Smooth muscle cell (in vitro differentiated cells): ENCODE measurements around the gene ZMYND8. TPM values are rescaled to one million over a fixed set of nuclear protein-coding genes. Genes with fewer than 3 reads are reported as not detected.
"Not testable (repeated sequence)": the region's sequence is repeated elsewhere in the genome, so short reads cannot be mapped to it uniquely, and the experiment has no call there.

Experiments used
- DNase-seq: peaks from one replicate; lab custom pipeline; 2025; ENCODE audit not compliant: unreplicated experiment; lab: John Stamatoyannopoulos, UW
- H2AFZ ChIP-seq: fragments of 200-600 bp; sonication (generic); 2 replicates; pipeline ENCODE4 v1.6.0; 2016; ENCODE audit warnings: antibody characterized with exemption, low read depth, mild to moderate bottlenecking
- H3F3A ChIP-seq: fragments of 200-600 bp; sonication (generic); 2 replicates; pipeline ENCODE4 v1.6.0; 2017; ENCODE audit warnings: antibody characterized with exemption, low read depth
- H3K27ac ChIP-seq: fragments of 200-600 bp; sonication (generic); 2 replicates; pipeline ENCODE4 v1.5.1; 2016; ENCODE audit warnings: low read depth, mild to moderate bottlenecking
- H3K27me3 ChIP-seq: fragments of 200-600 bp; sonication (generic); 2 replicates; pipeline ENCODE4 v1.6.1; 2016; ENCODE audit warnings: low read depth, mild to moderate bottlenecking
- H3K36me3 ChIP-seq: fragments of 200-600 bp; sonication (generic); 2 replicates; pipeline ENCODE4 v1.5.1; 2016; ENCODE audit warnings: low read depth
- H3K4me1 ChIP-seq: fragments of 200-600 bp; sonication (generic); 2 replicates; pipeline ENCODE4 v1.5.1; 2016; ENCODE audit warnings: low read depth
- H3K4me2 ChIP-seq: fragments of 200-600 bp; sonication (generic); 2 replicates; pipeline ENCODE4 v1.6.0; 2016; ENCODE audit warnings: mild to moderate bottlenecking
- H3K4me3 ChIP-seq: fragments of 200-600 bp; sonication (generic); 2 replicates; pipeline ENCODE4 v1.5.1; 2016; ENCODE audit warnings: mild to moderate bottlenecking
- H3K79me2 ChIP-seq: fragments of 200-600 bp; sonication (generic); 2 replicates; pipeline ENCODE4 v1.6.0; 2016; ENCODE audit warnings: low read depth, mild to moderate bottlenecking
- H3K9ac ChIP-seq: fragments of 200-600 bp; sonication (generic); 2 replicates; pipeline ENCODE4 v1.6.0; 2016; ENCODE audit warnings: low read depth
- H3K9me3 ChIP-seq: fragments of 200-600 bp; sonication (generic); replicated peaks from 2 replicates; pipeline ENCODE4 v1.5.1; 2016; ENCODE audit warnings: low read depth
- H4K20me1 ChIP-seq: fragments of 200-600 bp; sonication (generic); 2 replicates; pipeline ENCODE4 v1.6.0; 2016; ENCODE audit warnings: low read depth
- CTCF ChIP-seq: fragments of 200-600 bp; sonication (generic); IDR thresholded peaks from 2 replicates; pipeline ENCODE4 v1.5.1; 2017; ENCODE audit warnings: borderline replicate concordance, mild to moderate bottlenecking, antibody characterized with exemption; ENCODE audit not compliant: insufficient read depth, poor library complexity, severe bottlenecking
- WGBS: methylation state at CpG from one replicate; pipeline ENCODE4 v1.1.7; 2016; ENCODE audit warnings: low lambda C conversion rate; 5-methylcytosine and 5-hydroxymethylcytosine counted together
- polyA plus RNA-seq: library from polyadenylated mRNA; unstranded; fragments of >200 nt; fragmentation: Nextera tagmentation; extraction: Ambion mirVana; gene quantifications from 2 replicates; pipeline ENCODE4 v1.2.1, GENCODE V29; 2016
- total RNA-seq: library from RNA; depleted of rRNA; stranded (reverse); fragments of >200 nt; gene quantifications from 2 replicates; pipeline ENCODE4 v1.2.3, GENCODE V29; 2014

ZMYND8 gene
- total and polyA plus RNA-seq, 2 experiments from 2014 or later = 15.2 to 24.1 TPM

- H3F3A ChIP-seq = peaks cover 23% of the 10 kb centered on the region
- not testable (repeated sequence) for DNase-seq, H3K27me3 ChIP-seq, H2AFZ ChIP-seq, H3K36me3 ChIP-seq, H3K4me3 ChIP-seq, H3K4me2 ChIP-seq, H3K4me1 ChIP-seq, H3K9ac ChIP-seq, H3K9me3 ChIP-seq, H3K27ac ChIP-seq
- WGBS = 93% methylated on average over 8 of the region's 8 CpGs
- peaks cover 24% of the 10 kb centered on the region for H4K20me1 ChIP-seq
- peaks cover 11% of the 10 kb centered on the region for H3K79me2 ChIP-seq
Observed at GRCh38 chr20:47260540-47261126, 95.9 kb downstream of the ZMYND8 start.

DNA sequence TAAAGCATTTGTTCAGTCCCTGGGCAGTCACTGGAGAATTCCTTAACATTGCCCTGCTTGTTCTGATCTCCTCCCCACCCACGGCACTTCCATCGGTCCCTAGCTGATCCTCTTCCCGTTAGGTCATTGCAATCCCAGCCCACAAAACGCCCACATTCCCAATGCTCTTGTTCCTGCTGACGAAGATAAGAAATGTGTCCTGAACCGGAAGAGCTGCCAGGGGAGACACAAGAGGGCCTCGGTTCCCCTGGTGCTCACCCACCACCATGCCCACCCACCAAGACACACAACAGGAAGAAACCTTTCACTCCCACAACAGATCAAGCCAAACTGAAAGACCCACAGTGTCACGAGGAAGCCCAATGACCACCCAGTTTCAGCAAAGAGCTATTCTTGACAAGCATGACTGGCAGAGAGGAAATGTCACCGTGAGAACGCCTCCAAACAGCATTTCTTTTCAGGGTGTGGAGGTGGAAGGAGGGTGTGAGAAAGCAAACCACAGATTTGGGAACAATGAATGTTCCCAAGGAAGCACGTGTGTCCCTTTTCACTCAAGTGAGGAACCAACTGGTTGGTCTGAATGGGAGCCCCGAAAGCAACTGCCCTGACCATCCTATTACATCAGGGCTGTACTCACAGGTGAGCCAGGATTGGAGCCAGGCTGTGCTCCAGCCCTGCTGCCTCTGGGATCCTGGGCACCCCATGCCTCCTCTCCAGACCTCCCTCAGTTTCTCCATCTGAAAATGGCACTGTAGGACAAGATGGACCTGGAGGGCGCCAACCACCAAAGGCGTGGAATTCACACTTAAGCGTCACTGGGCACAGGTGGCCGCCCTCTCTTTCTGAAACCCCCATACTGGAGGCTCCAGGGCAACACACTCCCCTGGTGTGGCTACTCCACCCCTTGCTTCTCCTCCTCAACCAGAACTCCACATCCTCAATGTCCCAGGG, 97.5 kb downstream of the ZMYND8 start:
- peak overlapping the region; percentile 60 for H3K9ac ChIP-seq
- H3K79me2 ChIP-seq = peaks cover 20% of the 10 kb centered on the region
- peaks cover 15% of the 10 kb centered on the region for H4K20me1 ChIP-seq
- H3K4me2 ChIP-seq = peak overlapping the region; percentile 32
- no peak overlapping the region for H2AFZ ChIP-seq
- no peak for DNase-seq
- peak overlapping the region; percentile 91 for H3K27ac ChIP-seq
- no peaks in the 10 kb centered on the region for H3K27me3 ChIP-seq
- no peak for TF ChIP-seq CTCF
- no peak overlapping the region for H3K4me3 ChIP-seq
- H3K36me3 ChIP-seq = no peaks in the 10 kb centered on the region
- WGBS = 47% methylated on average over 16 of the region's 16 CpGs
- H3K4me1 ChIP-seq = no peaks in the 10 kb centered on the region
- peaks cover 22% of the 10 kb centered on the region for H3F3A ChIP-seq
- no peaks in the 10 kb centered on the region for H3K9me3 ChIP-seq

GRCh38 chr20:47257771-47258170, 98.7 kb downstream of the ZMYND8 start:
- Histone ChIP-seq H4K20me1 (peaks cover 12% of the 10 kb centered on the region), H3K4me3 (no peak overlapping the region), H3K4me2 (peak overlapping the region; percentile 32), H3K79me2 (peaks cover 23% of the 10 kb centered on the region), H3K9me3 (no peaks in the 10 kb centered on the region), H3K9ac (no peak overlapping the region), H3K27ac (peak overlapping the region; percentile 91), H3K36me3 (no peaks in the 10 kb centered on the region), H2AFZ (no peak overlapping the region), H3K27me3 (no peaks in the 10 kb centered on the region), H3F3A (peaks cover 21% of the 10 kb centered on the region), H3K4me1 (no peaks in the 10 kb centered on the region)
- no peak for DNase-seq
- TF ChIP-seq CTCF = no peak
- WGBS = 92% methylated on average over 3 of the region's 3 CpGs

- H3K27ac ChIP-seq = peak overlapping the region; percentile 91
- H3K9me3 ChIP-seq = no peaks in the 10 kb centered on the region
- WGBS = 100% methylated on average over 1 of the region's 1 CpG
- no peak overlapping the region for H3K9ac ChIP-seq
- H4K20me1 ChIP-seq = peaks cover 12% of the 10 kb centered on the region
- H3K4me2 ChIP-seq = peak overlapping the region; percentile 8
- no peak for TF ChIP-seq CTCF
- H3K79me2 ChIP-seq = peaks cover 20% of the 10 kb centered on the region
- H3K4me1 ChIP-seq = no peaks in the 10 kb centered on the region
- H3K36me3 ChIP-seq = no peaks in the 10 kb centered on the region
- H3F3A ChIP-seq = peaks cover 21% of the 10 kb centered on the region
- H2AFZ ChIP-seq = no peak overlapping the region
- DNase-seq = no peak
- H3K27me3 ChIP-seq = no peaks in the 10 kb centered on the region
- H3K4me3 ChIP-seq = no peak overlapping the region
Observed at GRCh38 chr20:47257256-47257655, 99.2 kb downstream of the ZMYND8 start.
